ENCODE results near the gene PCTP. TPM values are rescaled to one million over a fixed set of nuclear protein-coding genes. Genes with fewer than 3 reads are reported as not detected.

The PCTP gene
- total RNA-seq, 1 experiment from 2014 or later, result 17.1 TPM

DNA sequence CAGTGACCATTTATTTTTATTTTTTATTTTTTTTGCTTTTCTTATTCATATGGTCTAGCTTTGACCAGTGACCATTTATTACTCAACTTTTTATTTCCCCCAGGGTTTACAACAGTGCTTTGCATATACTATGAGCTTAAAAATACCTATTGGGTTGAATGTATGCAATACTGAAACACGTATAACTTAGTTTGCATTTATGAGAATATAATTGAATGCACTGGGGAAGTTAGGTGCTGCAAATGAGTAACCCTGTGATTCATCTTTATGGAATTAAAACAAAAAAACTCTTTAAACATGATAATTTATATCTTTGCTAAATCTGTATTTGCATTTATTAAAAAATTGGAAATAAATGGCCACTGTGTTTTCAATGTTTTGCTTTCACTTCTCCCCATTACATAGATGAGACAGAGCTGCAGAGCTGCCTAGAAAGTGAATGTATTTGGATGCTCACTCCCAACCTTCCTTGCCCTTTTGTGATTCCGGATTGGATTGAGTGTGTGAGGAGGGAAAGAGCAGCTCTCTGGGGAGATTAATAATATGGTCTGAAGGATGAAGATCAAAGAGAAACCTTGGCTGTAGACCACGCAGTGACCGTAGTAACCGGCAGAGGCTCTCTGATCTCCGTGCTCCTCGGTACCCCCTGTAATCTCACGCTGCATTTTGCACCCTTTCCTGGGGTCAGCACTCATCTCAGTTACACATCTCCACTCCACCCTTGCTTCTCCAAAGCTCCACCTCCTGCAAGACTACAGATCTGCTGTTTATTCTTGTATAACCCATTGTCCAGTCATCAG is 42.5 kb upstream of the PCTP start:
- no peak for TF ChIP-seq CTCF (conservative IDR thresholded peaks at IDR 0.05)
- Histone ChIP-seq H3K4me1 (ENCODE audit: insufficient read depth, low read length) (peaks cover 6% of the 10 kb centered on the region; the same call in 1 of the 2 replicates), H2BK15ac (ENCODE audit: low read depth, low read length) (no peak overlapping the region), H3K9me3 (ENCODE audit: control insufficient read depth, low read depth, low read length) (no peaks in the 10 kb centered on the region), H4K20me1 (ENCODE audit: control insufficient read depth, insufficient read depth, insufficient read length) (no peaks in the 10 kb centered on the region), H3K4me2 (ENCODE audit: insufficient read depth, insufficient read length, low read length) (no peak overlapping the region), H3K9ac (ENCODE audit: extremely low read depth, insufficient read length, low read length) (no peak overlapping the region), H4K8ac (replicated peaks; ENCODE audit: insufficient read length, low read depth, low read length) (no peak overlapping the region), H2BK20ac (ENCODE audit: low read depth, low read length, poor library complexity, severe bottlenecking) (no peak overlapping the region), H4K5ac (ENCODE audit: insufficient read length, low read depth, low read length) (no peak overlapping the region), H3K23ac (ENCODE audit: insufficient read length, low read depth, low read length) (no peak overlapping the region), H2BK120ac (ENCODE audit: low read depth, low read length, poor library complexity, severe bottlenecking) (no peak overlapping the region), H2AK5ac (ENCODE audit: insufficient read length, low read length) (no peak overlapping the region), H2BK12ac (ENCODE audit: insufficient read length, low read depth, low read length) (no peak overlapping the region), H3K79me1 (ENCODE audit: insufficient read depth, low read depth, low read length, poor library complexity, severe bottlenecking) (no peaks in the 10 kb centered on the region), H3K27me3 (ENCODE audit: insufficient read depth, low read length) (no peaks in the 10 kb centered on the region), H2BK5ac (ENCODE audit: insufficient read length, low read length) (no peak overlapping the region), H3K18ac (ENCODE audit: insufficient read length, low read depth, low read length) (no peak overlapping the region), H3T11ph (ENCODE audit: low read length) (no peak overlapping the region), H2AFZ (ENCODE audit: low read length) (no peak overlapping the region), H3K14ac (ENCODE audit: insufficient read depth, low read length) (no peak overlapping the region), H3K4ac (ENCODE audit: low read depth, low read length) (no peak overlapping the region), H3K56ac (ENCODE audit: insufficient read length, low read depth, low read length) (no peak overlapping the region), H3K23me2 (ENCODE audit: insufficient read length, low read depth, low read length, poor library complexity, severe bottlenecking) (no peaks in the 10 kb centered on the region), H3K27ac (ENCODE audit: insufficient read length, low read depth, low read length) (no peak overlapping the region), H4K91ac (ENCODE audit: insufficient read length, low read depth, low read length) (no peak overlapping the region), H3K79me2 (ENCODE audit: insufficient read depth, low read length) (no peaks in the 10 kb centered on the region)
- H3K27me3 Mint-ChIP-seq (ENCODE audit: low read depth), result no peaks in the 10 kb centered on the region
- no peak overlapping the region for H3K27ac Mint-ChIP-seq
- peaks cover 18 to 29% of the 10 kb centered on the region in 2 experiments for H3K4me1 Mint-ChIP-seq
- DNase-seq, result no peak
- no CpG with 5 or more reads among the region's 8 CpGs for WGBS (ENCODE audit: extremely low coverage, insufficient read length, low lambda C conversion rate)
- no peaks in the 10 kb centered on the region; a peak in 1 of 5 replicates for H3K9me3 Mint-ChIP-seq
- no peak overlapping the region for H3K4me3 Mint-ChIP-seq
- no peaks in the 10 kb centered on the region; a peak in 1 of 7 replicates for H3K36me3 Mint-ChIP-seq (ENCODE audit: insufficient read depth in 1 of 3, low read depth in 3 of 3)
